HG03025 (cell line): Measurements from ENCODE around the gene CIDEB.
"Not testable (repeated sequence)": the region's sequence is repeated elsewhere in the genome, so short reads cannot be mapped to it uniquely, and the experiment has no call there.

Experiments
- ATAC-seq: cut with Tn5 transposase; IDR thresholded peaks from one replicate; pipeline ENCODE4 v1.9.1; 2021; ENCODE audit warnings: mild to moderate bottlenecking, moderate library complexity; ENCODE audit not compliant: unreplicated experiment, low FRiP score

CIDEB gene

DNA sequence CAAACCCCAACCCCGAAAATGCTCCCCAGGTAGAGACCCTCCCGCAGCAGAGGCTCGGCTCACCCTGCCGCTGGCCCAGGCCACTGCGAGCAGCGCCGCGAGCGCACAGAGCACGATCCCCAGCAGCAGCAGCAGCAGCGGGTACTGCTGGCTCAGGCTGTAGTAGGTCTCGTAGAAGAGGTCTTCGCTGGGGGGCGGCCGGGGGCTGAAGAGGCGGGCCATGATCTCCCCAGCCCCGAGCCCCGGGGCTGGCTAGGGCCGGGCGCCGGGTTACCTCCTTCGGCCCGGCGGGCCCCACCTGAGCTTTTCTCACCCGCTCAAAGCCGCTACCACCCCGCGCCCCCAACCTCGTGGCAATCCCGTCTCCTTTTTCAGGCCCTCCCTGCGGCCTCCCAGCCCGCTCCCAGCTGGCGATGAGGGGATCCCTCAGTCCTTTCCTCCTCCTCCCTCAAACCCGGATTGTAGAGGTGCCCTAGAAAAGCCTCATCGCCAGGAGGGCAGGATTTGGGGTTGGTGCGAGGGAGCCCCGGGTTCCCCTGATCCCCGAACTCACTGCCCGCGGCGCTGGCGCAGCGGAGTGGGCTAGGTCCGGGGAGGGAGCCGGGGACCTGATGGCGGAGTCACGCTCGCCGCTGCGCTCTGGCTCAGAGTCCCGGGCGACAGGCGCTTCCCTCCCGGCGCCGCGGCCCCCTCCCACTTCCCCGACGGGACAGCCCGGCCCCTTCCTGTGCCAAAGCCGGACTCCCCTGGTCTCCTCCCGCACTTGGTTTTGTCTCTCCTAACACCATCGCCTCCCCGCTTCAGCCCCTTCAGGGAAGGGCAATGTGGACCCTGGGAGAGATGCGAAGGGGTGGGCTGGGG, 26.9 kb upstream of the CIDEB start, which contains the start of gene ADCY4:
TSS of gene ADCY4 (minus strand) at position 641 of the 861 bp plus-strand sequence. CDS start at position 222, 419 bp downstream.
- ATAC-seq: no peak

GRCh38 chr14:24332268-24332993, 24.7 kb upstream of the CIDEB start:
- peak; percentile 82 for ATAC-seq

GRCh38 chr14:24331731-24332267, 24.0 kb upstream of the CIDEB start:
- ATAC-seq: no peak

DNA sequence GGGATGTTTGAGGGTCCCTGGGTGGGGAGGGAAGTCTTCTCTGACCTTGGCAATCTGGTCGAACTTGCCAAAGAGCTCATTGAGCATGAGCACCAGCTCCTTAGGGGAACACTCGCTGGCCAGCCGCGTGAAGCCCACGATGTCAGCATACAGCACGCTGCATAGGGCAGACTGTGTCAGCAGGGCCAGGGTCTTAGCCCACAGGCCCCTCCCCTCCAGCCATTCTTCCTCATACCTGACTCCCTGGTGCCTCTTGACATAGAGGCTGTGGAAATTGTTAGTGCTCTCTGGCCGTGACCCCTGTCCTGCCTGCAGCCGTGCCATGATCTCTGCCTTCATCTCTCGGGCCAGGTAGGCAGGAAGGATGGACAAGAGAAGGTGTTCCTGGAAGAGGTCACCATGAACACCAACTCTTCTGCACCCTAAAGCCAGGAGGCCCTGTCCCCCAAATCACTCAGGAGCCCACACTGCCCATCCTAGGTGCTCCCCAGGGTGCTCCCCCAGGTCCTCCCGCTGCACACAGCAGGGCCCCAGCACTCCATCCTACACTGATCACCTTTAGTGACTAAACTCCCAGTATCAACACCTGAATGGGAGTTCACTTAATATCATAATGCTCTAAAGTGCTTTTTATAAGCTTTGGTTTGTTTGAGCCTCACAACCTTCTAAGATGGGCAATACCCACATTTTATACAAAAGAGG, 23.3 kb upstream of the CIDEB start:
- no peak for ATAC-seq

DNA sequence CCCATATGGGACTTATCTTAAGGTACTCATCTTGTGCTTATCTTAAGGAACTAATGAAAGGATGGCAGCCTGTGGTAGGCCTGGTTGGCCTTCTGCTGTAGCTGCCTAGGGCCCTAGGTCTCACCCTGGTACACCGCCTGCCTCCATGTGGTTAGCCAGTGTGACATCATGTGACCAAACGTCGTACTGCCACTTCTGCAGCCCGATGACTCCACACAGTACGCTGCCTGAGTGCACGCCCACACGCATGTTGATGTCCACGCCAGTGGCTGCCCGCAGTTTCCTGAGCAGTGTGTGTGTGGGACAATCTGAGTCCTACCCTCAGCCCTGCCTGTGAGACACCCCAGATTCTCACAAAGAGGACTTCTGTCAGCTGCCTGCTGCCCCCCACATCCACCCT, 22.0 kb upstream of the CIDEB start:
- ATAC-seq: no peak

GRCh38 chr14:24329073-24329663, 21.4 kb upstream of the CIDEB start:
- ATAC-seq: no peak

DNA sequence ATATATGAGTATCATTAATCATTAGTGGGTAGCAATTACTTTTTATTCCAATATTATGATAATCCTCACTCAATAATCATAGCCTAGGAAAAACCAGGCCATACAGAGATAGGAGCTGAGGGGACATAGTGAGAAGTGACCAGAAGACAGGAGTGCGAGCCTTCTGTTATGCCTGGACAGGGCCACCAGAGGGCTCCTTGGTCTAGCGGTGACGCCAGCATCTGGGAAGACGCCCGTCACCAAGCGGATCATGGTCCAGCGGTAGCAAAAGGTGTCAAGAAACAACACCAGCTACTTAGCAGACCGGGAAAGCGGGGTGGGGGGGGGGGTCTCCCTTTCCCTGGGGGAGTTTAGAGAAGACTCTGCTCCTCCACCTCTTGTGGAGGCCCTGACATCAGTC, 20.1 kb upstream of the CIDEB start:
- not testable (repeated sequence) for ATAC-seq

GRCh38 chr14:24327303-24327702, 19.5 kb upstream of the CIDEB start:
- no peak for ATAC-seq

DNA sequence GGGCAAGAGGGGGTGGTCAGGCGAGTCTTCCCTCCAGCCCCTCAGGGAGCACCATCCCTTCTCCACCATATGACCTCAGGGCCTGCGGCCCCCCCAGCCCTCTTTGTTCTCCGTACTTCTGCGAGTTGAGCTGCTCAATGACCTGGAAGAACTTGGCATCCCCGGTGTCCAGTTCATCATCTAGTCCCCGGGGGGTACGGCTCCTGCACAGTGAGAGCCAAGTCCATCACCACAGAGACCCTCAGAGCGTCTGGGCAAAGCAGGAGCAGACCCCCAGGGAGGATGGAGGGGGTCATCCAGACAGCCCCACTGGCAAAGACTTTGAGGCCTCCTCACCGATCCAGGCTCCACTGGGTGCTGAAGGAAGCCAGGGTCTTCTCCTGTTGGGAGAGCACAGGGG, 18.2 kb upstream of the CIDEB start:
- no peak for ATAC-seq

DNA sequence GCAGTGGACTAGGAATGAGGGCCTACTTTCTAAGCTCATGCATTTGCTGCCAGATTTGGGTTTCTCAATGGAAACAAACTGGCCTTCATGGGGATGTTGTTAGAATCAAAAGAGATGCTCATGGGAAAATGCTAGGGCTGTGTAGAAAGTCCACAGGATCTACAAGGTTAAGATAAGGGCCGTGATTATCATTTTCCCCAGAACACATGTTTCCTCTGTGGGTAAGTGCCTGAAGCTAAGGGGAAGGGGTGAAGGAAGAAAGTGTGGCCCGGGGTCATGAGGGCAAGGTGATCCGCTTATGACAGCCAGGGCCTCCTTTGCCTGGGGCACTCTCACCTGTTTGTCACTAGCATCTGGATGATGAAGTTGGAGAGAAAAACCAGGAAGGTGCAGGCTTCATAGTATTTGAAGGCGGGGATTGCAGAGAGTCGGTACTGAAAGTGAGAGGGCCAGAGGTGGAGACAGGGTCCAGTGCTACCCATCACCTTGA, 17.3 kb upstream of the CIDEB start:
- no peak for ATAC-seq

DNA sequence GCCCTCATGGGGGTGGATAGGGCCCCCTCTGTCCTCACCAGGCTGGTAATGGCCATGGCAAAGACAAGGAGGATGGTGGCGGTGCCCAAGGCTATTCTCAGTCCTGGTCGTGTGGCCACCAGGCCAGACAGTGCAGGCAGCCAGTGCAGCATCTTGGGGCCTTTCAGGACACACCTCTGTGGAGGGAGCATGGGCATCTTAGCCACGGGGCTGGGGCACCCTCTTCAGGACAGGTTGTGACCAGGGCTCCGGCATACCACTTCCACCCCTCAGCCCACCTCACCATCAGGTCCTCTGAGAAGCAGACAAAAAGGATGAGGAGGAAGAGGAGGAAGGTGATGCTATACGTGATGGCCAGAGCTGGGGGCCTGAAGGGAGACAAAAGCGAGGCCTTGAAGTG, 16.2 kb upstream of the CIDEB start:
- no peak for ATAC-seq

DNA sequence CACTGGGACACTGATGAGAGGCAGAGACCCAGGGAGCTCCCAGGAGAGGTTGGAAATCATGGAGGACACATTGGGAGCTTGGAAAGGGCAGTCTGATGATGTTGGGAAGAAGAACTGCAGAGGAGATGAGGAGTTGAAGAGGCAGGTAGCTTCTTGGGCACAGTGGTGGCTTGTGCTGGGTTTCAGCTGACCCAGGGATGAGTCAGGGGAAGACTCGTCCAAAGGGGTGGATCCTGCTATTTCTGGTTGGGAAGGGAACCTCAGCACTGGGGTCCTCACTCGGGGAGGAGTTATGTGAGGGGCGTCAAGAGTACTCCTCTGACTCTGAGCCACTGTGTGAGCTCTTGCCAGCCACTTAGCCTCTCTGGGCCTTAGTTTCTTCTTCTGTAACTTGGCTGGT, 15.6 kb upstream of the CIDEB start:
- ATAC-seq: no peak

GRCh38 chr14:24322672-24323071, 14.9 kb upstream of the CIDEB start:
- no peak for ATAC-seq

DNA sequence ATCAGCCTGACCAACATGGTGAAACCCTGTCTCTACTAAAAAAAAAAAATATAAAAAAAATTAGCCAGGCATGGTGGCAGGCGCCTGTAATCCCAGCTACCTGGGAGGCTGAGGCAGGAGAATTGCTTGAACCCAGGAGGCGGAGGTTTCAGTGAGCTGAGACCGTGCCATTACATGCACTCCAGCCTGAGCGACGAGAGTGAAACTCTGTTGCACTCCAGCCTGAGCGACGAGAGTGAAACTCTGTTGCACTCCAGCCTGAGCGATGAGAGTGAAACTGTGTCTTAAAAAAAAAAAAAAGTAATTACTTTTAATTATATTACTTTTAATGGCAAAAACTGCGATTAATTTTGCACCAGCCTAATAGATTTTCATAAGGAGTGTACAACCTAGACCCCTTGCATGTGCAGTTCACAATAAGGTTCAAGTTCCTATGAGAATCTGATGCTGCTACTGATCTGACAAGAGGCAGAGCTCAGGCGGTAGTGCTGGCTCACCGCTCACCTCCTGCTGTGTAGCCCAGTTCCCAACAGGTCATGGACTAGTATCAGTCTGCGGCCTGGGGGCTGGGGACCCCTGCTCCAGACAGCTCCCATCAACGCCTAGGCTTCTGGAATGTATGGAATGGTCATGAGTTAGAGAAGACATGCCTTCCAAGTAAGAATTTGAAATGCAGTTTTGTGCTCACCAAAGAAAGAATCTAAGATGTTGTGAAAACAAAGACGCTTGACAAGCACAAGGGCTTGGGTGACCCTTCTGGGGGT, 13.6 kb upstream of the CIDEB start:
- no peak for ATAC-seq

DNA sequence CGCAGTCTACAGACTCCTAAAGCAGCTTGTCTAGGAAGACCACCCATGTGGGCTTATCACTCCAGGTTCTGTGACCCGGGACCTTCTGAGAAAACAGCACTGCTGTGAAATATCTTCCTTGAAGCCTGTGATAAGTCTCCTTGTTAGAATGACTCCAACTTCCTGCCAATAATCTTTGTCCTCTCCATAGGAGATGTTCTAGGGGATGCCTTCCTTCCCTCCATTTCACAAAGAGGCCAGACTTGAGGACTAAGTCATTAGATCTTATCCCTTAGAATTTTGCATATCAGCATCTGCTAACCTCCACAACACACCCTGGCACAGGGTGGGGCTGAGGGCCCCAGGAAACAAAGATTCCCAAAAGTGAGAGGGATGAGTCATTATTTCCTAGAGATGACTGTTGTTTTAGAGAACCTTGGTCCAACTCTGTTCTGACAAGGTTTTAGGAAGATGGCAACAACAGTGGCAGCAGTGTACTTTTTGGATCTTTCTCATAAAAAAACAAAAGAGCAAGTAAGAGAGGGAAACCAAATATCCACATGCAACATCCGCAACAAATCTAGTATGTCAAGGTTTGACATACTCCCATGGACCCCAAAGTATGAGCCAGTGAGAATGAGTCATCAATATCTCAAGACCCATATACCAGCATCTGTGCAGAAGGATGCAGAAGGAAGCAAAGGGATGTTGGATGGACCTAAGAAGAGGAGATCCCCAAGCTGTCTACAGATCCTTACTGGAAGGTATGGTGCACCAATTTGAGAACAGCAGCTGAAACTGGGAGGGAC, 9.6 kb upstream of the CIDEB start:
- no peak for ATAC-seq

GRCh38 chr14:24316597-24316950, 8.8 kb upstream of the CIDEB start:
- no peak for ATAC-seq

- no peak for ATAC-seq
These were observed 8.2 kb upstream of the CIDEB start for GRCh38 chr14:24315807-24316596.

GRCh38 chr14:24315243-24315806, 7.5 kb upstream of the CIDEB start:
- ATAC-seq: no peak
